Keratinocyte (primary cell): ENCODE measurements around the gene MPP2. TPM values are rescaled to one million over a fixed set of nuclear protein-coding genes. Genes with fewer than 3 reads are reported as not detected.

Experiments used
- DNase-seq: peaks from one replicate; pipeline ENCODE4 v3.0.0-alpha.2; 2011; ENCODE audit warnings: low read depth, missing footprints, low spot score
- FAIRE-seq: peaks from 2 replicates; lab custom pipeline; 2011; peaks lifted over from hg19 to GRCh38; lab: Jason Lieb, UNC
- H2AFZ ChIP-seq: 2 replicates; pipeline ENCODE4 v1.6.0; 2012; ENCODE audit warnings: low read length, control low read depth, inconsistent platforms; ENCODE audit not compliant: control insufficient read depth
- H3K27ac ChIP-seq: 2 replicates; pipeline ENCODE4 v1.5.1; 2011; ENCODE audit warnings: low read length; ENCODE audit not compliant: control insufficient read depth, insufficient read depth
- H3K27me3 ChIP-seq: 3 replicates; pipeline ENCODE4 v1.6.0; 2011; ENCODE audit warnings: low read length; ENCODE audit not compliant: control insufficient read depth, insufficient read depth; ENCODE audit errors: extremely low read depth
- H3K36me3 ChIP-seq, 2 experiments: 2 replicates in 1 of 2; 3 replicates in 1 of 2; pipeline ENCODE4 v1.5.1; 2011; ENCODE audit warnings: low read length in 2 of 2, mild to moderate bottlenecking in 1 of 2; ENCODE audit not compliant: control insufficient read depth in 2 of 2, insufficient read depth in 2 of 2; ENCODE audit errors: extremely low read depth in 1 of 2
- H3K4me1 ChIP-seq: 3 replicates; pipeline ENCODE4 v1.5.1; 2011; ENCODE audit warnings: low read length; ENCODE audit not compliant: control insufficient read depth, insufficient read depth; ENCODE audit errors: extremely low read depth
- H3K4me2 ChIP-seq: 3 replicates; pipeline ENCODE4 v1.6.0; 2011; ENCODE audit warnings: low read depth, low read length; ENCODE audit not compliant: control insufficient read depth, insufficient read depth; ENCODE audit errors: extremely low read depth
- H3K4me3 ChIP-seq, 3 experiments: fragments of 200-600 bp in 1 of 3; sonication (generic) in 1 of 3; 2 replicates in 2 of 3; 3 replicates in 1 of 3; pipeline ENCODE4 v1.5.1; 2011 to 2016; ENCODE audit warnings: low read length in 3 of 3, mild to moderate bottlenecking in 3 of 3, control low read depth in 2 of 3, inconsistent platforms in 1 of 3, low read depth in 1 of 3, mixed read lengths in 1 of 3, mixed run types in 1 of 3, moderate library complexity in 1 of 3; ENCODE audit not compliant: control insufficient read depth in 2 of 3, insufficient read depth in 2 of 3; ENCODE audit errors: extremely low read depth in 1 of 3
- H3K79me2 ChIP-seq: 2 replicates; pipeline ENCODE4 v1.6.0; 2012; ENCODE audit warnings: low read length; ENCODE audit not compliant: control insufficient read depth, insufficient read depth
- H3K9ac ChIP-seq: 3 replicates; pipeline ENCODE4 v1.6.0; 2011; ENCODE audit warnings: low read length; ENCODE audit not compliant: control insufficient read depth, insufficient read depth; ENCODE audit errors: extremely low read depth
- H3K9me1 ChIP-seq: 3 replicates; pipeline ENCODE4 v1.6.0; 2011; ENCODE audit warnings: low read length; ENCODE audit not compliant: control insufficient read depth, insufficient read depth; ENCODE audit errors: extremely low read depth
- H3K9me3 ChIP-seq: 2 replicates; pipeline ENCODE4 v1.5.1; 2012; ENCODE audit warnings: low read depth, low read length; ENCODE audit not compliant: control insufficient read depth
- H4K20me1 ChIP-seq: 3 replicates; pipeline ENCODE4 v1.6.0; 2011; ENCODE audit warnings: low read length; ENCODE audit not compliant: control insufficient read depth, insufficient read depth; ENCODE audit errors: extremely low read depth
- CTCF ChIP-seq, 3 experiments: IDR thresholded peaks in 1 of 3; conservative IDR thresholded peaks in 1 of 3; optimal IDR thresholded peaks in 1 of 3; 2 replicates in 2 of 3; 3 replicates in 1 of 3; pipeline versions ENCODE3 to v1.5.1; 2011; ENCODE audit warnings: low read length in 3 of 3, mild to moderate bottlenecking in 3 of 3, moderate library complexity in 2 of 3, control low read depth in 1 of 3, inconsistent platforms in 1 of 3; ENCODE audit not compliant: insufficient read depth in 2 of 3; ENCODE audit errors: extremely low read depth in 1 of 3
- EZH2 ChIP-seq: IDR thresholded peaks from one replicate; pipeline ENCODE4 v1.6.1; 2012; ENCODE audit warnings: inconsistent platforms, mild to moderate bottlenecking, low read length, moderate library complexity
- dilution Hi-C: fragments of 300-500 bp; cut with MboI; formaldehyde crosslinking; loops from one replicate; pipeline ENCODE4 v1.7.0; 2020; ENCODE audit warnings: low sequenced_read_pairs; ENCODE audit not compliant: extremely low pct_ligation_motif_present
- polyA plus RNA-seq, 5 experiments: library from polyadenylated mRNA; depleted of rRNA in 3 of 5; stranded (reverse) in 3 of 5; stranded (forward) in 1 of 5; unstranded in 1 of 5; fragments of >200 nt; gene quantifications; 1 replicate in 1 of 5; 2 replicates in 3 of 5; 3 replicates in 1 of 5; pipeline versions ENCODE4 v1.2.1 to v1.2.3, GENCODE V29; 2011 to 2012; ENCODE audit warnings: missing spikeins in 2 of 5, low read depth in 1 of 5, low replicate concordance in 1 of 5

The MPP2 gene
- polyA plus RNA-seq, 1 donor (not counting 4 experiments of a cell fraction or from before 2014, with no cell fraction given), result 0.12 TPM

DNA sequence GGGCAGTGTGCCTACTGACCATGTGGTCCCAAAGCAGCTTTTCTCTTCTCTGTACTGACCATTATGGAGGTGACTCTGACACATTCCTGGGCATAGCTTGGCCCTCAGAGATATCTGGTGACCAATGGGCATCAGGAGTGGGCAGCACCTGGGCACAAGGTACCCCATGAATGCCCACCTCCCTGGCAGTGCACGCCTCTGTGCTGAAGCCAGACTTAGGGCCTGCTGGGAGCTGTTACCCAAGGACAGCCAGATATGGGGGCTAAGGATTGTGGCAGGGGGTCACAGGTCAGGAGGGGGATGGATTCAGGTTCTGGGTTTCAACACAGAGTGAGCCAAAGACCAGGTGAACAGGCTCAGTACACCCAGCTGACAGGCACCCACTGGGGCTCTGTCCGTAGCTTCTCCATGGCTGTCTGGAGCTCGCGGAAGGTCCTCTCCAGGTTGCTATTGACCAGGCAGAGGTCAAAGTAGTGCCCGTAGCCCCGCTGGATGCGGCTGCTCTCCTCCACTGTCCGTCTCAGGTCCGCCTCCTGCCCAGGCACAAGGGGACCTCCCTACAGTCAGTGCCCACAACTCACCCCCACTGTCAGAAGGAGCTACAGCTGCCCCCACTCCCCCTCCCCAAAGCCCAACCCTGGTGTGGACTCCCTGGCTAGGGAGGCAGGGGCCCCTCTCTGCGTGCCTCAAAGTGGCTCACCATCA, 29.7 kb downstream of the MPP2 start:
- H3K27ac ChIP-seq, result no peak overlapping the region
- dilution Hi-C loops, result no loop called here

DNA sequence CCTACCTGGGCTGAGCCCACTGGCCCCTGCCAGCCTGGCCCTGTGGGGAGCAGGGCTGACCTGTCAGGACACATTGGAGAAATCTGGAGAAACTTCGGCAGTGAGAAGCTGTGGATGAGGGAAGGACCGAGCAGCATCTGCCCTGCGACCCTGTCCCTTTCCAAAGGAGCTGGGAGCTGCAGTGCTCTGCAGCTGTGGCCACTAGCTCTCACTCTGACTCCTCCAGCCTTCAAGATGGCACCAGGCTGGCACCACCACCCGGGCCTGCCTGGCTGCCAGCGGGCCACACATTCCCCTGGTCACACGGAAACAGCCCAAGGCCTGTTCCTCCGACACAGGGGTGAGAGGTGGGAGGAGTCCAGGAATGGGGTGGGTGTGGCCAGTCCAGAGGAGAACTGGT, 30.3 kb downstream of the MPP2 start:
- dilution Hi-C loops, result no loop called here
- no peak overlapping the region for H3K4me3 ChIP-seq
- H3K27ac ChIP-seq, result no peak overlapping the region
- H3K27me3 ChIP-seq, result no peaks in the 10 kb centered on the region
- no peaks in the 10 kb centered on the region for H3K9me3 ChIP-seq
- no peak for FAIRE-seq
- TF ChIP-seq EZH2, result no peak
- no peak for TF ChIP-seq CTCF (optimal IDR thresholded peaks at IDR 0.05 in 1 of 3, IDR thresholded peaks at IDR 0.05 in 1 of 3, conservative IDR thresholded peaks at IDR 0.05 in 1 of 3; ENCODE audit: extremely low read depth in 1 of 3, insufficient read depth in 2 of 3, low read length in 3 of 3)
- H4K20me1 ChIP-seq, result no peaks in the 10 kb centered on the region
- H3K4me2 ChIP-seq, result no peak overlapping the region
- DNase-seq, result no peak
- H3K9me1 ChIP-seq, result no peaks in the 10 kb centered on the region
- peaks cover 1% of the 10 kb centered on the region for H3K4me1 ChIP-seq
- H3K79me2 ChIP-seq, result no peaks in the 10 kb centered on the region
- no peak overlapping the region for H2AFZ ChIP-seq
- no peaks in the 10 kb centered on the region for H3K36me3 ChIP-seq
- no peak overlapping the region for H3K9ac ChIP-seq

More for the DNA sequence above, 29.7 kb downstream of the MPP2 start:
- H3K79me2 ChIP-seq, result no peaks in the 10 kb centered on the region
- no peak overlapping the region for H3K9ac ChIP-seq
- no peak overlapping the region for H3K4me3 ChIP-seq
- H3K27me3 ChIP-seq, result no peaks in the 10 kb centered on the region
- no peaks in the 10 kb centered on the region for H3K36me3 ChIP-seq
- no peaks in the 10 kb centered on the region for H3K4me1 ChIP-seq
- no peak overlapping the region for H2AFZ ChIP-seq
- TF ChIP-seq EZH2 (no peak), CTCF (optimal IDR thresholded peaks at IDR 0.05 in 1 of 3, IDR thresholded peaks at IDR 0.05 in 1 of 3, conservative IDR thresholded peaks at IDR 0.05 in 1 of 3; ENCODE audit: extremely low read depth in 1 of 3, insufficient read depth in 2 of 3, low read length in 3 of 3) (no peak)
- FAIRE-seq (no peak), DNase-seq (no peak)
- H3K9me3 ChIP-seq, result no peaks in the 10 kb centered on the region
- H4K20me1 ChIP-seq, result no peaks in the 10 kb centered on the region
- H3K4me2 ChIP-seq, result no peak overlapping the region
- H3K9me1 ChIP-seq, result no peaks in the 10 kb centered on the region
